Measurements from ENCODE around the gene DOCK9.

Gene DOCK9

DNA sequence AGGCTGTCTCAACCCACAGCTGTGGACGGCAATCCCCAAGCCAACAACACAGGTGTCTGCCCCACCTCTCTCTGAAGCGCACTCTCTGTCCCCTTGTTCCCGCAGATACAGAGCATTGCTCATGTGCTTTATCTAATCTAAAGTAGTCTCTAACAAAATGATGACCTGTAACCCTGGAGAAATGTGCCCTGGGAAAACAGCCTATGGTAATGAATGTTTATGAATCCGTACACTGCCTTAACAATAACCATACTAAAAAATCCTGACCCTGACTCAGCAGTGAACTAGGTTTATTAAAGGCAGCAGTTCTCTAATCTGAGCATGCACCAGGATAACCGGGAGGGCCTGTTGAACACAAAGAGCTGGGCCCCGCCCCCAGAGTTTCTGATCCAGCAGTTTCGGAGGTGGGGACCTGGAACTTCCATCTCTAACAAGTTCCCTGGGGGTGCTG, 174.7 kb downstream of the DOCK9 start:
- FAIRE-seq: no peak
- no peak for DNase-seq (ENCODE audit: insufficient read length, low spot score)

DNA sequence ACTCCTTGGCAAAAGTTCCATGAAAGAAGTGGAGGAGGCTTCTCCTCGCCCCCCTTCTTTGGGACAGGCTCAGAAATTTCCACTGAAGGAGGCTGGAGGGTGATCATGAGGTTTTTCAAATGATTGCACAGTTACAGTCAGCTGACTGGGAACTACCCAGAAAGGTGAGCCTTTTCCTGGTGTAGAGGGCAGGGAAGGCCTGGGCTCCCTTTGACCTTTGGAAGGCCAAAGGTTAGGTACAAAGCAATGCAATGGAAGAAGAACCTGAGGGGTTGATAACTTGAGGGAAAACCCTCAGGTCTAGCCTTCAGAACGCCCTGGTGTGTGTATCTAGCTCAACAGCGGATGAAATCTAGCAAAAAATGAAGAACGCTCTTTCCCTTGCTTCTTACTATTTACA, 175.3 kb downstream of the DOCK9 start:
- FAIRE-seq (no peak), DNase-seq (ENCODE audit: insufficient read length, low spot score) (no peak)

DNA sequence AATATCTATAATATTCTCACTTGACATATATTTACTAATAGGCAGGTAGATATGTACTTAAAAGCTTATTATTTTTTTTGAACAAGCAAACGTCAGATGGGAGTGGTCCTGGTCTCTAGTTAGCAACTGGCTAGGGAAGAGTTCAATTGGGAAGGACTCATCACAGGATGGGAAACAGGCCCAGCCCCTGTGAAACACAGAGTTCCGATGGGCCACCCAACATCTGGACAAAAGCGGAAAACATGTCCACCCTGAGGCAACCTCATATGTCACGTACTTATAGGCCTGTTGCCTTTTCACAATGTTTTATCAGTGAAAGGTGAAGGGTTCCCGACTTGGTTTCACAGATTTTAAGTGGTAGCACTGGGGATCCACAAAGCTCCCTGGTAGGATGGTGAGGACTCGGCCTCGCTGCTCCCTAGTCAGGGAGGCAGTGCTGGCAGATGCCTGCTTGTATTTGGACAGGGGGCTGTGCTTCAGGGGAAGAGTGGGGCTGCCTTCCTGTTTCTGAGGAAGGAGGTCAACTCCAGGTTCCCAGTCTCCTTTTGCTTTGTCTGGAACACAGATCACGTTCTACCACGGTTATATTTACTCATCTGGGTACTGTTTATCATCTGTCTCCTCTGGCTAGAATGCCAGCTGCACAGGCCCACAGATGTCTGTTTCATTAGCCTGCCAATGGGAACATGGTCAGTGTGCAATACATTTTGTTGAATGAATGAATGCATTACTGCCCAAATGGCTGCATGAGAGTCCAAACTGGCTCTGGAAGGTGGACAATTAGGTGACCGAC, 176.0 kb downstream of the DOCK9 start:
- FAIRE-seq (no peak), DNase-seq (ENCODE audit: insufficient read length, low spot score) (no peak)

DNA sequence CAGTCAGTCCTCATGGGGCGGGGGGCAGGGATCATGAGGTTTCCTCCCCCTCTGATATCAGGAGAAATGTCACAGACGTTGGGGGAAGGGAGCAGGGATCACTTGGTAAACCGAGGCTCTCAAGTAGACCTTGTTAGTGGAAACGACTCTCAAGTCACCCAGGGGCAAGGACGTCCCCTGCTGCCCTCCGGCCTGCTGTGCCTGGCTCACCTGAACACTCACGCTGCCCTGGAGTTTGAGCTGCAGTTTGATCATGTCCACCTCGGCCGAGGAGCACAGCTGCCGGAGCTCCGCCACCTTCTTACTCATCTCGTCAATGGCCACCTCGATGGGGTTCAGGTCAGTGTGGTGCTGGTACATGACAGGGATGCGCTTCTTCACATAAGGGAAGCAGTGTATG, 177.8 kb downstream of the DOCK9 start:
- DNase-seq (ENCODE audit: insufficient read length, low spot score) (no peak), FAIRE-seq (no peak)

DNA sequence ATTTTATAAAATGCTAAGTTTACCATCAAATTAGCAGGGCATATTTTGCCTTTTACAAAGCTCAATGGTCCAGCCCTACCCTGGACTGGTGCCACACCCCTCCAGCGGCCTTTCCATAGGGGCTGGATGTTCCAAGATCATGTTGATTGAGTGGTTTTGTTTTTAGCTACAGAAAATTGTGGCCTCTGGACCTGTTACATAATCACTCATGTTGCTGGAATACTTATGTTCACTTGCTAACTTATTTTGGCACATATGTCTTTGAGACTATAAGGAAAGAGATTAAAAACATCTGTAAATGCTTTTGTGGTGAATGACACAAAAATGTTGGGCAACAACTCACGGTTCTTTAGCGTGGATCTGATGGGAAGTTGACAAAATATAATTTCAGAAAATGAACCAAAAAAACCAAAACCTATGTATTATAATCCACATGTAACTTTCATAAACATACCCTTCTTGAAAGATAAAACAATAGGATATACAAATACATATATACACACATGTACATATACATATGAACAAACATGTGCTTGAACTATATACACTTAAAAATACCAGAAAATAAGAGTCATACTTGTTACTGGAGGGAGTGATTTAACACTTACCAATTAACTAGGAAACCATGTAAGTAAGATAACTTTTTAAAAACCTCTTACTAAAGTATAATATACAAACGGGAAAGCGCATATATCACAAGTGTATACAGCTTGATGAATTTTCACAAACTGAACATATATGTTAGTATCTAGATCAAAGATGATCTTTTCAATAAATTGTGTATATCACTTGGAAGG, 178.8 kb downstream of the DOCK9 start:
- DNase-seq (ENCODE audit: insufficient read length, low spot score) (no peak), FAIRE-seq (no peak)

DNA sequence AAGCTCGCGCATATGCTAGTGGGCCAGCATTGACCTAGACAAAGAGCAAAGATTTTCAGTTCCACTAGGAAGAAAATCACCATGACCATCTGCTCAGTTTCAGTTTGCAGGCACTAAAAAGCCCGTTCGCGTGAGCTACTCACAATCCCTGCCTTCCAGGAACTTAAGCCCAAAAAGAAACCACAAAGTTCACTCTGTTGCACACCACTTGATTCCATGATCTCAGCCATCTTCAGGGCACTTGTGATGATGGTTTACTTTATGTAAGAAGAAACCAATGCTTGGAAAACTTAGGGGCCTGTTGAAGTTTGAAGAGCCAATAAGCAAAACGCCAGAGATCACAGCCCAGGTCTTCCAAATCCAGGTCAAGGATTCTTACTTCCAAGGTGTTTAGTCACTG, 180.4 kb downstream of the DOCK9 start:
- FAIRE-seq (no peak), DNase-seq (ENCODE audit: insufficient read length, low spot score) (no peak)

DNA sequence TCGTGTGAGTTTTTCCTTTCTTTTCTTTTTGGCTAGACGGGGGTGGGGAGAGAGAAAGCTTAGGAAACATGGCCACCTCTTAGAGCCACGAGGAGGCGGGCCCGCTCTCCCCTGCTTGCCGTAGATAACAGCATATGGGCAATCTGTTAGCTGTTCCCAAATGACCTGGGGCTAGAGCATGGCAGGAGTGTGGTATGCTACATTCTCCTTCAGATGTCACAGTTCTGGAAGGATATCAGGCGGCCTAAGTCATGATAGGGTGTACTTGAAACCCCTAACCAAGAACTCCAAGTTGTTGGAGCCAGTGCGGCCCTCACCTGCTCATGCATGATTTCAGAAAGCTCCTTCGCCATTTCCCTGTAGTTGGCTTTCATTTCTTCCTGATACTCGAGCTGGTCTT, 181.1 kb downstream of the DOCK9 start:
- no peak for DNase-seq (ENCODE audit: insufficient read length, low spot score)
- no peak for FAIRE-seq

DNA sequence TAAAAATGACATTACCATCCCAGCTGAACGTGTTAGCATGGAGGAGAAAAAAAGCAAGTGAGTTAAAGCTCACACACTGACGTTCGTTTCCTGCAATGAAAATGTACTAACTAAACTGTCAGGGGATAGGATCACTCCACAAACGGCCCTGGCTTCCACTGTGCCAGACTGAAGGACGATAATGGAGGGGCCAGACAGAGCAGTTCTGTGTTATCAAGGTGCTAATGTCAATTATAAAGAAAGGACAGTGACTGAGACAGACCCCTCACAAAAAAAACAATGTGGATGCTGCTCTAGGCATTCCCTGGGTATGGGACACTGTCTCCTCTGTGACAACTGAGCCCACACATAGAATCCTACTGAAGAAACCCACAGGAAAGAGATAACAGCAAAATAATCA, 181.7 kb downstream of the DOCK9 start:
- FAIRE-seq: no peak

DNA sequence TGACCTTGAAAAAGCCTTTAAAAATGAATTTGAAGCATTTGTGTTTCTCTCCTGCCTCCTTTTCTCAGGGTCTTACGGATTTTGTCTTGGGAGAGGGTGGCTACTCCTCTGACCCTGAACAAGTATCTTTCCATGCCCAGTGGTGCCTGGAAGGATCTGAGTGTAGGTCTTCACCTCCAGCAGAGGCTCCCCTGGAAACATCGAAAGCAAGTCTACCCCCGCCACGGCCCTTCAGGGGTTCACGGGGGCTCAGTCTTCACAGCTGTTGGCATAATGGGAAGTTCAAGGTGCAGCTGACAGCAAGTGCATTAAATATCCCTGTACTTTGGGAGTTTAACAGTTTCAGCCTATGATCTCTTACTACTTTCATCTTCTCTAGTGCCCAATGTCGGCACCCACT, 182.6 kb downstream of the DOCK9 start:
- no peak for FAIRE-seq
- no peak for DNase-seq (ENCODE audit: insufficient read length, low spot score)

More for the DNA sequence above, 181.7 kb downstream of the DOCK9 start:
- no peak for DNase-seq (ENCODE audit: insufficient read length, low spot score)

DNA sequence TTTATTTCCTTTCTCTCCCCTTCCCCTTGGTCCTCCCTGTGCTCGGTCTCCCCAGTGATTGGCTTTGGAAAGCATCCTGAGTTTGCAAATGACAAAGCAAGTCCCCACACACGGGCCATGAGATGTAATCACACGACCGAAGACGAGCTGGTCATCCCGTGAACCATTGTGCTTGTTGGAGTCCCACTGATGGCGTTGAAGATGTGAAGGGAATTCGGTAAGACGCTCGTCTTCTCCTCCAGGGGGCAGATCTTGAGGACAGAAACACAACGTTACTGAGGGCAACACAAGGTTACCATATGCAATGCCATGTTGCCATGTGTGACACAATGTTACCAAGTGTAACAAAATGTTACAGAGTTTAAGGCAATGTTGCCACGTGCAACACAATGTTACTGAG, 183.4 kb downstream of the DOCK9 start:
- no peak for DNase-seq (ENCODE audit: insufficient read length, low spot score)

DNA sequence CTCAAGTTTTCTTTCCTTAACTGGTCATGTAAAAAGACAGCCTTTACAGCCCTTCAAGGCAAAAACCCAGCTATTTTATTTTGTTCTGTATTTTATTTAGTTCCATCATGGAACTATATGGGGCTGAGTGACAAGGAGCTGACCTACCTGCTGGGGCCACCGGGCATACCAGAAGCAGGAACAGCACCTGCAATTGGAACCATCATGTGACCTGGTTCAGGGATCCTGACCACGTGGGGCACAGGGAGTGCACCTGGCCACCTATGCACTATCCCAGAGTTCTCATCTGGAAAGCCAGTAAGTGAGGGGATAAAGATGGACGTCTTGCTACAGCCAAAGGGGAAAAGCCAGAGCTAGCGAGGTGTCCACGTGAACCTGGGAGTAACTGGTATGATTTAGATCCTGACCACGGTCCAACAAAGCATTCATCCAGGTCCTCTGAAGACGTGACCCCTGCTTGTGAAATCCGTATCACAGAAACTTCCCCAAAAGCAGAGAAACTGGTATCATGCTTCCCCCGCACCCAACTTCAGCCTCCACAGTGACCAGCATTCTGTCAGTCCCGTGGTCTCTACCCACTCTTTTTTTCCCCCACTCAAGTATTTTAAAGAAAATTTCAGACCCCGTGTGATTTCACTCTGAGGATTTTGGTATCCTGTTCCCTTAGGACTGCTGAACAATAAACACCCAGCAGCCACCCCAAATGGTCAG, 184.9 kb downstream of the DOCK9 start:
- DNase-seq (ENCODE audit: insufficient read length, low spot score) (no peak), FAIRE-seq (no peak)

More for the DNA sequence above, 183.4 kb downstream of the DOCK9 start:
- FAIRE-seq: no peak

DNA sequence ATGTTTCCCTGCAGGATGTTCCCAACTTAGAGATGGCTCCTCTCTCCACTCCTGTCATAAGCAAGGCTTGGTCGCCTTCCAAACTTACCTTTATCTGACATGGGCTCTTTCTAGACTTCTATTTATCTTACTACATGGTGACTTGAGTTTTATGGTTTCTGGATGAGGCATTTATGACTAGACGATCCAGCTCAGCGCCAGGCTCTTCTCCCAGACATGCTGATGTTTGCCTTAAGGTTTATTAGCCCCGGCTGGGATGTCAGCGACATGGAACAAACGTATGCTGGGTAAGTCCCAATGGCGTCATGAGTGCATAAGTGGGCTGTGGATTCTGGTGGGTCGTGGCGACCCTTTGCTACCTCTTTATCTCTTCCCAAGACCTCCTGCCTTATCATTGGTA, 185.5 kb downstream of the DOCK9 start:
- FAIRE-seq (no peak), DNase-seq (ENCODE audit: insufficient read length, low spot score) (no peak)

DNA sequence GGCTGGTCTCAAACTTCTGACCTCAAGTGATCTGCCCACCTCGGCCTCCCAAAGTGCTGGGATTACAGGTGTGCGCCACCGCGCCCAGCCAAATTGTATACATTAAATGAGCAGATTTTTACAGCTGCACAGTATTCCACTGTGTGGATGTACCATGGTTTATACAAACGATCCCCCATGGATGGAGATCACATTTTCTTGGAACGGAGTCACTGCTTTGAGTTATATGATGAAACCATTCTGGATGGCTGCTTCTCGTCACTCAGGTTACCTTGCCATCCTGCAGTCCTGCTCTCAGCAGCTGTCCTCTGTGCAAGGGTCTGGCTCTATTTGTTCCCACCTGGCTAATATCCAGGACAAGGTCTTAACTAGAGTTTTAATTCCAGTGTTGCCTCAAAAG, 186.3 kb downstream of the DOCK9 start:
- DNase-seq (ENCODE audit: insufficient read length, low spot score): no peak
- FAIRE-seq: no peak

DNA sequence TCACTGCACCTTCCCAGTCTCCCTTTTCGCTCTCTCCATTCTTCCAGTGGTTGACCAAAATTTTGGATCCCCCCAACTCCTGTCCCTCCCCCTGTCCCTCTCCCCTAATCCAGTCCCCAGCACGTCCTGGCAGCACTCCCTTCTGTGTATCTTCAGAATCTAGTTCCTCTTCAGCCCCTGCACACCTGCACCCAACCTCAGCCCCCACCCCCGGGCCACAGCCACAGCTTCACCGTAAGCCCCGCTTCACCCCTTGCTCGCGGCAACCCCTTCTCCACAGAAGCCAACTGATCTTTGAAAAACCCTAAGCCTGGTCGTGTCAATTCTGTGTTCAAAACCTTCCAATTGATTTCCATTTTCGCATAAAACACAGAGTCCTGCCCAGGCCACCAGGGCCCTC, 189.9 kb downstream of the DOCK9 start:
- no peak for FAIRE-seq

DNA sequence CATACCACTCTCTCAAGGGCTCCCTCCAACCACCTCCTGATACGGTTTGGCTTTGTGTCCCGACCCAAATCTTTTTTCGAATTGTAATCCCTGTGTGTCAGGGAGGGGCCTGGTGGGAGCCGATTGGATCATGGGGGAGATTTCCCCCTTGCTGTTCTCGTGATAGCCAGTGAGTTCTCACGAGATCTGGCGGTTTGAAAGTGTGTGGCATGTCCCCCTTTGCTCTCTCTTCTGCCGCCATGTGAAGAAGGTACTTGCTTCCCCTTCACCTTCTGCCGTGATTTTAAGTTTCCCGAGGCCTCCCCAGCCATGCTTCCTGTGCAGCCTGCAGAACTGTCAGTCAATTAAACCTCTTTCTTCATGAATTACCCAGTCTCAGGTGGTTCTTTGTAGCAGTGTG, 190.7 kb downstream of the DOCK9 start:
- no peak for DNase-seq (ENCODE audit: insufficient read length, low spot score)
- FAIRE-seq: no peak

More for the DNA sequence above, 189.9 kb downstream of the DOCK9 start:
- no peak for DNase-seq (ENCODE audit: insufficient read length, low spot score)

DNA sequence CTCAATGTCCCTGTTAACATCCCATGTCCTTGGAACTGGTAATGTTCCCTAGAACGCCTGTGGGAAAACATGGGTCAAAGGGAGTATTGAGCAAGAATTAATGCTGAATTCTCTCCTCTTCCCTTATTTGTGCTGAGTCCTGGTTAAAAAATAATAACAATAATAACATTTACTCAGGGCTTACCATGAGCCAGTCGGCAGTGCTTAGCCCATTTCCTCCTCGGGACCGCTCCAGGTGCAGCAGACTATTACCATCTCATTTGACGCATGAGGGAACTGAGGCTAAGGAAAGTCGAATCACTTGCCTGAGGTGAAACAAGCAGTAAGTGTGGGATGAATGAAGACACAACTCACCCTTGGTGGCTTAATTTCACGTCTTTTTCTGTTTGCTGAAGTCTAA, 191.8 kb downstream of the DOCK9 start:
- no peak for FAIRE-seq
- DNase-seq (ENCODE audit: insufficient read length, low spot score): no peak

DNA sequence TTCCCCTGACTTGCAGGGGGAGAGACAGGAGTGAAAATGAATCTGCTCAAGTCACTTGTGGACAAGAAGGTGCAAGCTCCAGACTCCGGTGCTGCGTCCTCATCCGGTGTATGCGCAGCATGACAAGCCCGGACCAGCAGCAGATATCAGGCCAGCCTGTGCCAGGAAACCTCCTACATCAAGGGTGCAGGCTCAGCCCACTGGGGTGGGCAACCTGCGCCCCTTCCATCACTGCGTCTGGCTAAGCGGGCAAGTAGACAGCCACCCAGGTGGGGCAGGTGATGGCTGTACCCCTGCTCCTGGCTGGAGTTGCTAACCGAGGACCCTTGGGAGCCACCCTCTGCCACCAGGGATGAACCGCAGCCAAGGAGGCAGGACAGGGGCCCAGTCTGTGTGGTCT, 192.5 kb downstream of the DOCK9 start:
- FAIRE-seq (no peak), DNase-seq (ENCODE audit: insufficient read length, low spot score) (no peak)

DNA sequence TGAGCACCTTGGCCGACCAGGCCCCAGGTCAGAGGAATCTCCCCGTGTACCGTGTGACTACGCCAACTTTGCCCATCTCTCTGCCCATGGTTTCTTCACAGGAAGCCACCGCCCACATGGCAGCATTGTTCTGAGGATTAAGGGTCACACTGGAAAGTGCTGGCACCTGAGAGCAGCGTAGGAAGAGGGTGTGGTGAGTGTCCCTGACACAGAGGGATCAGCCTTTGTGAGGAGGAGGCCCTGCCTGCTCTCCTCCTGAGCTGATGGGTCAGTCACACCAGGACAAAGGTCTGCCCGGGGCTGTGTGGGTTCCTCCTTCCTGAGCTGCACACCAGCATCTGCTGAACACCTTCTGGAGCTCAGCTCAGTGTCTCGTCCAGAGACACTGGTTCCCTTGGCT, 193.2 kb downstream of the DOCK9 start:
- FAIRE-seq: no peak
- no peak for DNase-seq (ENCODE audit: insufficient read length, low spot score)

DNA sequence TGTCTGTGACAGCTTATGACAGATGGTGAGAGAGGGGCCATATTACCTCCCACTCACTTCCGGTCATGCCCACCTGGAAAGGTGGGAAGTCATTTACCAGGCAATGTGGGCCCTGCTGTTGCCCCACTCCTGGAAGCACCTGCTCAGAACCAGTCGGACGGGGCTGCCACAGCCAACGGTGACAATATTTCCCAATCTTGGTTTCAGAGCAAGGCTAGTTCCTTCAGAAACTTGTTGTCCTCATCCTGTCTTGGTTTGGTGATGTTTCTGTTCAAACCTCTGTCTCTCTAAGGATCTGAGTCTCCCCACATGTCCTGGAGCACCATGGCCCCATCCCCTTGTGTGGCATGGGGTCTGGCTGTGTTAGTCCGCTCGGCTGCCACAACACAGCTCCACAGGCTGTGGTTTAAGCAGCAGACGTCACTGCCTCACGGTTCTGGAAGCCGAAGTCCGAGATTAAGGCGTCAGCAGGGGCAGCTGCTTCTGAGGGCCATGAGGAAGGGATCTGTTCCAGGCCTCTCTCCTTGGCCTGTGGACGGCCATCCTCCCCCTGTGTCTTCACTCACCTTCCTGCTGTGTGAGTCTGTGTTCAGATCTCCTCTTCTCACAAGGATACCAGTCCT, 193.9 kb downstream of the DOCK9 start:
- DNase-seq (ENCODE audit: insufficient read length, low spot score) (no peak), FAIRE-seq (no peak)

DNA sequence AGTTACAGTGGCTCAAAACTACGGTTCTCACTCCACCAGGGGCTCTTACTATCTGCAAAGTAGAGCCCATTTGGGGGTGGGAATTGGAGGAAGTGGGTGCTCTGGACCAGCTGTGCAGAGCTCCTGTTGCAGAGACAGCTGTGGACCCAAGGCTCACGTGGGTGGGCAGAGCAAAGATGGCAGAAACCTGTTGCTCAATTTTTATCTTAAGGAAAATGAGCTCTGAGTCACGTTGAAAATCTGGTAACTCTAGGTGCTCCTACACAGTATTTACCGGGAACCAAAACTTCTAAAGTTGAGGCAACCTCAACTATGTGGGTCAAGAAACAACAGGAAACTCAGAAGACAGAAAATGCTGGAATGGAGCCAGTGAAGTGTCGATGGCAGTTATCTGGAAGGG, 195.2 kb downstream of the DOCK9 start:
- FAIRE-seq (no peak), DNase-seq (ENCODE audit: insufficient read length, low spot score) (no peak)

DNA sequence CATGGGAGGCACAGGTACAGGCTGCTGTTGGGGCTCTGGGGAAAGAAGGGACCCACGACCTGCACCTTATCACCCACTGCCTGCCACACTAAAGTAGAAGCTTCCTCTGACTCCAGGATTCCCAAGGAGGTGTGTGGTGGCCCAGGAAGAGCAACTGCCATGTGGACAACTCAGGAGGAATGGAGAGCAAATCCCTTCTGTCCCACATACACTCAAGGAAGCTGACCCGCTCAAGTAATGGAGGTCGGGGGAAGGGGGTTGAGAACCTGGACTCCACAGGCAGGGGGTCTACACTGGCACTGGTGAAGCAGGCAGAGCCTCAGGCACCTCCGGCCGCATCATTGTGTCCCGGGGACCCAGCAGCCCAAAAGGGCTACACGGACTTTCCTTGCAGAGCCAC, 196.0 kb downstream of the DOCK9 start:
- no peak for DNase-seq (ENCODE audit: insufficient read length, low spot score)
- no peak for FAIRE-seq

Measured in HTR-8/SVneo (cell line).